Measurements from ENCODE around the gene NFIL3. TPM values are rescaled to one million over a fixed set of nuclear protein-coding genes. Genes with fewer than 3 reads are reported as not detected.
A peak's percentile ranks its signal among the peaks of the same experiment; 100 is the strongest.

Gene NFIL3
- polyA plus RNA-seq, 1 of the 3 experiments (the other 2 are of a cell fraction): 9.3 TPM

DNA sequence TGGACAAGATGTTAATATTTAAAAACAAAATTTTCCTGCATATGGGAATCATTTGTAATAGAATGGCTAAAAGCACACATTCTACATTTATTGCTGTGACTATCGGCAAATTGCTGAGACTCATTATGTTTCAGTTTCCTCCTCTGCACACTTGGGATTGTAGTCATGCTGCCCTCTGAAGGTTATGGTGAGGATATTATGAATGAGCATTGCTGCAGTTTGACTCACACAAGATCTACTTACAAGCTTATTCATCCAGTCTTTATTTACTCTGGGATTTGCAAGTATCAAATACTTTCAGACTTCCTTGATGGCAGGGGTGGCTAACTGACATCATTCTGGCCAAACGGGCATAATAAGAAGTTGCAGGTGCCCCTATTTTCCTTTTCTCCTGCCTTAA lies 9.5 kb upstream of the NFIL3 start (continued):
- TF ChIP-seq REST (IDR thresholded peaks at IDR 0.05; ENCODE audit: low read depth, low read length) (no peak), TCF12 (IDR thresholded peaks at IDR 0.05) (peak; percentile 48), GATA2 (CRISPR knock-in tag; IDR thresholded peaks at IDR 0.05) (no peak), FOSL2 (IDR thresholded peaks at IDR 0.05; ENCODE audit: borderline replicate concordance, low read depth) (peak; percentile 76; the same call in 1 of the 2 replicates), RCOR1 (IDR thresholded peaks at IDR 0.05; ENCODE audit: low read length) (no peak), NFIC (IDR thresholded peaks at IDR 0.05; ENCODE audit: borderline replicate concordance) (no peak)

DNA sequence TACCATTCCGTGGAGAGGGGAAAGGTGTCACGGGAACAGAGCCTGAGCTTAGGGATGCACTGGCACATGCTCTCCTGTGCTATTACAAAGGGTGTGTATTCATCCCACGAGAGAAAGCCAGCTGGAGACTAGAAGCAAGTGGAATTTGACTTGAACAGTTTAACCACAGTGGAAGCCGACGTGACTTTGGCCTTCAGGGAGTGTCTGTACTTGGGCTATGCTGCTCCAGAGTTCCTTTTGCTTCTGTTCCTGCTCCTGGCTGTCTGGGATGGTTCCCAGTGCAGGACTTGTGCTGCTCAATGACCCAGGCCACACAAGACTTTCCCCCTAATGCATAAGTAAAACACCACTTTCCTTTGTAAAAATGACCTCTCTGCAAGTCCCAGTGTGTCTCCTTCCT lies 7.9 kb upstream of the NFIL3 start:
- H3K4me2 ChIP-seq: no peak overlapping the region
- TF ChIP-seq RFX5 (IDR thresholded peaks at IDR 0.05; ENCODE audit: low read length) (no peak), USF2 (IDR thresholded peaks at IDR 0.05; ENCODE audit: borderline replicate concordance, low read depth, low read length) (no peak), GABPA (IDR thresholded peaks at IDR 0.05; ENCODE audit: low read depth) (no peak)
- ChIA-PET CTCF (interaction anchor here (0.9 to 1.4 kb wide), 3 partner anchors 10 to 517 kb away, joined by 3 to 4 read pairs (median 3); no protein-coding TSS in a partner anchor), POLR2A (no interaction called here)
- no peaks in the 10 kb centered on the region for H3K27me3 ChIP-seq (ENCODE audit: insufficient read depth)
- no peaks in the 10 kb centered on the region for H4K20me1 ChIP-seq (ENCODE audit: insufficient read depth)
- H3K9me2 ChIP-seq: no peaks in the 10 kb centered on the region
- no peaks in the 10 kb centered on the region for H3K36me3 ChIP-seq (replicated peaks in 1 of 2; ENCODE audit: control insufficient read depth in 1 of 2, insufficient read depth in 2 of 2, low read length in 1 of 2)
- DNase-seq: no peak
- no peaks in the 10 kb centered on the region for H3K9me3 ChIP-seq
- H3K79me2 ChIP-seq (ENCODE audit: insufficient read depth): no peaks in the 10 kb centered on the region
- H3K9ac ChIP-seq: no peak overlapping the region
- 86% methylated on average over 5 of the region's 5 CpGs for WGBS (ENCODE audit: low lambda C conversion rate)
- H3K4me3 ChIP-seq (ENCODE audit: low read depth in 2 of 2, low read length in 1 of 2): no peak overlapping the region
- H3F3A ChIP-seq (replicated peaks; ENCODE audit: insufficient read depth): peaks cover 3% of the 10 kb centered on the region
- H3K4me1 ChIP-seq (ENCODE audit: control insufficient read depth in 1 of 2, insufficient read depth in 2 of 2, low read depth in 1 of 2, low read length in 1 of 2): no peaks in the 10 kb centered on the region
- no peak overlapping the region for H3K27ac ChIP-seq (ENCODE audit: low read depth in 2 of 2, low read length in 1 of 2)
- H2AFZ ChIP-seq (ENCODE audit: low read depth): no peak overlapping the region

- no peaks in the 10 kb centered on the region for H3K36me3 ChIP-seq (replicated peaks in 1 of 2; ENCODE audit: control insufficient read depth in 1 of 2, insufficient read depth in 2 of 2, low read length in 1 of 2)
- H3K4me2 ChIP-seq: no peak overlapping the region
- DNase-seq: no peak
- H2AFZ ChIP-seq (ENCODE audit: low read depth): no peak overlapping the region
- no peaks in the 10 kb centered on the region for H3K27me3 ChIP-seq (ENCODE audit: insufficient read depth)
- H4K20me1 ChIP-seq (ENCODE audit: insufficient read depth): no peaks in the 10 kb centered on the region
- H3K27ac ChIP-seq (ENCODE audit: low read depth in 2 of 2, low read length in 1 of 2): no peak overlapping the region
- peaks cover 0 to 5% of the 10 kb centered on the region in 2 experiments; a peak in 1 of 4 replicates for H3K4me1 ChIP-seq (ENCODE audit: control insufficient read depth in 1 of 2, insufficient read depth in 2 of 2, low read depth in 1 of 2, low read length in 1 of 2)
- ChIA-PET CTCF (interaction anchor here (1.0 to 3.0 kb wide), 3 partner anchors 298 to 515 kb away, joined by 3 to 16 read pairs (median 7); no protein-coding TSS in a partner anchor), POLR2A (no interaction called here)
- no peak overlapping the region for H3K4me3 ChIP-seq (ENCODE audit: low read depth in 2 of 2, low read length in 1 of 2)
- WGBS (ENCODE audit: low lambda C conversion rate): 72% methylated on average over 7 of the region's 8 CpGs
- no peaks in the 10 kb centered on the region for H3K9me3 ChIP-seq
- no peaks in the 10 kb centered on the region for H3K9me2 ChIP-seq
- H3K9ac ChIP-seq: no peak overlapping the region
- peaks cover 8% of the 10 kb centered on the region for H3F3A ChIP-seq (replicated peaks; ENCODE audit: insufficient read depth)
- no peaks in the 10 kb centered on the region for H3K79me2 ChIP-seq (ENCODE audit: insufficient read depth)
- no peak for TF ChIP-seq PBX3 (IDR thresholded peaks at IDR 0.05)
- TF ChIP-seq FOSL2 (IDR thresholded peaks at IDR 0.05; ENCODE audit: borderline replicate concordance, low read depth): no peak
- TF ChIP-seq EP300 (IDR thresholded peaks at IDR 0.05; ENCODE audit: borderline replicate concordance in 1 of 2, low read depth in 1 of 2, low read length in 1 of 2): no peak
- TF ChIP-seq FOXJ3 (CRISPR knock-in tag; IDR thresholded peaks at IDR 0.05): no peak
- TF ChIP-seq SMC3 (IDR thresholded peaks at IDR 0.05; ENCODE audit: low read depth, low read length): no peak
- TF ChIP-seq CTCF (IDR thresholded peaks at IDR 0.05): no peak
- no peak for TF ChIP-seq POLR2AphosphoS5 (IDR thresholded peaks at IDR 0.05; ENCODE audit: low read depth, low read length)
- no peak for TF ChIP-seq RXRA (IDR thresholded peaks at IDR 0.05; ENCODE audit: borderline replicate concordance, low read depth)
- TF ChIP-seq FOXM1 (IDR thresholded peaks at IDR 0.05; ENCODE audit: low read depth): no peak
- no peak for TF ChIP-seq NRF1 (IDR thresholded peaks at IDR 0.05; ENCODE audit: low read depth, low read length)
- TF ChIP-seq RAD21 (IDR thresholded peaks at IDR 0.05; ENCODE audit: low read length): no peak
- TF ChIP-seq RCOR1 (IDR thresholded peaks at IDR 0.05; ENCODE audit: low read length): no peak
- TF ChIP-seq RFX5 (IDR thresholded peaks at IDR 0.05; ENCODE audit: low read length): no peak
- TF ChIP-seq GATA2 (CRISPR knock-in tag; IDR thresholded peaks at IDR 0.05): no peak
- TF ChIP-seq GABPA (IDR thresholded peaks at IDR 0.05; ENCODE audit: low read depth): no peak
Measured at GRCh38 chr9:91429501-91429900, 5.9 kb upstream of the NFIL3 start.

Data from SK-N-SH (cell line).